T-helper 2 cell treated with Interferon-gamma antibody and Interleukin-4, amounts not matched to agents 5 μg/mL and 100 μg/mL, for 36 hours (primary cell): ENCODE data around the gene TCTN3.
"Not testable (repeated sequence)": the region's sequence is repeated elsewhere in the genome, so short reads cannot be mapped to it uniquely, and the experiment has no call there.

Experiments used
- DNase-seq: peaks from one replicate; pipeline ENCODE4 v3.0.0; 2021; ENCODE audit warnings: low spot score
- H3K27ac Mint-ChIP-seq: one replicate; pipeline ENCODE4 v1.8.0; 2021; ENCODE audit warnings: mild to moderate bottlenecking, mixed read lengths
- H3K27me3 Mint-ChIP-seq: one replicate; pipeline ENCODE4 v1.8.0; 2021; ENCODE audit warnings: low read depth, mixed read lengths
- H3K36me3 Mint-ChIP-seq: one replicate; pipeline ENCODE4 v1.8.0; 2021; ENCODE audit warnings: low read depth, mixed read lengths
- H3K4me1 Mint-ChIP-seq: one replicate; pipeline ENCODE4 v1.8.0; 2021; ENCODE audit warnings: low read depth, mixed read lengths
- H3K4me3 Mint-ChIP-seq: one replicate; pipeline ENCODE4 v1.8.0; 2022; ENCODE audit warnings: mild to moderate bottlenecking, moderate library complexity, mixed read lengths
- H3K9me3 Mint-ChIP-seq: one replicate; pipeline ENCODE4 v1.8.0; 2021; ENCODE audit warnings: mixed read lengths

Gene TCTN3

DNA sequence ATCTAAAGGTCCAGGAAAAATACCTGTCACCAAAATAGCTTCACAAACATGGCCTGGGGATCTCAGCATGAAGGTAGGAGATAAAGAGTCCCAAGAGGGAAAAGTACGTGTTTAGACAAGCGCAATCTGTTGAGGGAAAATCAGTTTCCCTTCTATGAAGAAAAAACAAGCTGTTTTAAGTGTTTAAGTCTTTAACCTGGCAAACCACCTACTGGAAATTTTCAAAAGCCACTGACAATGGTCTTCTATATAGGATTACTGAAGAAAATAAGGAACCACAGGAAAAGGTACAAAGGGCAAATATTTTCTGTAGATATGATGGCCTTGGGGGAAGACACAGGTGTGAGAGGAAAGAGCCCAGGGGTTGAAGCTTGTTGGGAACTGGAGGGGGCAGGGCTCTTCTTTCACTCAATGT is 58.4 kb downstream of the TCTN3 start:
- peaks cover 49% of the 10 kb centered on the region for H3K36me3 Mint-ChIP-seq
- no peaks in the 10 kb centered on the region for H3K4me1 Mint-ChIP-seq
- DNase-seq: no peak
- H3K27ac Mint-ChIP-seq: no peak overlapping the region
- H3K4me3 Mint-ChIP-seq: no peak overlapping the region
- H3K27me3 Mint-ChIP-seq: no peaks in the 10 kb centered on the region
- H3K9me3 Mint-ChIP-seq: no peaks in the 10 kb centered on the region

DNA sequence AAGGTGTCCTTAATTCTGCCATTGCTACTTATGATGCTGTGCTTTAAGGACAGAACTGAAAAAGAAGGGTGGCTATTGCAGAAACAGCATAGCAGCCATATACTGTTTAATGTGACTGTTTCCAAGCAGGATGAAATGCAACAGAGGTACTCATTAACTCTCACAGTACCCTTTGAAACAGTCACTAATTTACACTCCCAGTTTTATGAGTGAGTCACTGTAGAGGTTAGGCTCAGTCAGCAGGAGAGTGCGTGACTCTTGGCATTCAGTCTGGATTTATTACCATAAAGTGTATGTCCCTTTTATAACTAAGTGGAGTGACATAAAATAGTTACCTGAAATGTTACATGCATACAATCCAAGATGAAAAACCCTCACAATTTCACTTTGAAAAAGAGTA is 64.9 kb downstream of the TCTN3 start:
- DNase-seq: no peak
- H3K4me1 Mint-ChIP-seq: no peaks in the 10 kb centered on the region
- H3K27me3 Mint-ChIP-seq: no peaks in the 10 kb centered on the region
- no peak overlapping the region for H3K27ac Mint-ChIP-seq
- H3K36me3 Mint-ChIP-seq: peaks cover 46% of the 10 kb centered on the region
- no peak overlapping the region for H3K4me3 Mint-ChIP-seq
- no peaks in the 10 kb centered on the region for H3K9me3 Mint-ChIP-seq

DNA sequence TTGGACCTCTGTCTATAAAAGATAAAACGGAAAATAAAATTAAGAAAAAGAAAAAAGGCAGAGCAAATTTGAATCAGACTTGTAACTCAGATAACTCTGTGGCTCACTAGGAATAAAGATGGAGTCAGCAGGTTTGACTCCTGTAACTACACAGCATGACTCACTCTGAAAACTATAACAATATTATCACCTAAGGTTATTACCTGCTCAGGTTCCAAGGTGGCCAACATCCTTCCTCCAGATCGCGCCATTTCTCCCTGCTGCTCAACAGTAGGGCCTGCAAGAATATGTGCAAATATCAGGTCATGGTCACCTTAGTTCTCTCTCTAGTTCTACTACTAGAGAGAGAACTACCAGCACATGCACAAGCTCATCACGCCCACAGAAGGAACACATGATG is 67.2 kb downstream of the TCTN3 start:
- Mint-ChIP-seq H3K4me3 (no peak overlapping the region), H3K9me3 (no peaks in the 10 kb centered on the region), H3K36me3 (peaks cover 38% of the 10 kb centered on the region), H3K4me1 (no peaks in the 10 kb centered on the region), H3K27me3 (no peaks in the 10 kb centered on the region), H3K27ac (no peak overlapping the region)
- DNase-seq: no peak

DNA sequence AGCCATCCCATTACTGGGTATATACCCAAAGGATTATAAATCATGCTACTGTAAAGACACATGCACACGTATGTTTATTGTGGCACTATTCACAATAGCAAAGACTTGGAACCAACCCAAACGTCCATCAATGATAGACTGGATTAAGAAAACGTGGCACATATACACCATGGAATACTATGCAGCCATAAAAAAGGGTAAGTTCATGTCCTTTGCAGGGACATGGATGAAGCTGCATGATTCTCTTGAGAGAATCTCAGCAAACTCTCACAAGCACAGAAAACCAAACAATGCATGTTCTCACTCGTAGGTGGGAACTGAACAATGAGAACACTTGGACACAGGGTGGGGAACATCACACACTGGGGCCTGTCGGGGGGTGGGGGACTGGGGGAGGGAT is 73.3 kb downstream of the TCTN3 start:
- H3K27ac Mint-ChIP-seq, H3K27me3 Mint-ChIP-seq, DNase-seq, H3K4me3 Mint-ChIP-seq, H3K4me1 Mint-ChIP-seq, H3K9me3 Mint-ChIP-seq: not testable (repeated sequence)
- H3K36me3 Mint-ChIP-seq: peaks cover 52% of the 10 kb centered on the region

DNA sequence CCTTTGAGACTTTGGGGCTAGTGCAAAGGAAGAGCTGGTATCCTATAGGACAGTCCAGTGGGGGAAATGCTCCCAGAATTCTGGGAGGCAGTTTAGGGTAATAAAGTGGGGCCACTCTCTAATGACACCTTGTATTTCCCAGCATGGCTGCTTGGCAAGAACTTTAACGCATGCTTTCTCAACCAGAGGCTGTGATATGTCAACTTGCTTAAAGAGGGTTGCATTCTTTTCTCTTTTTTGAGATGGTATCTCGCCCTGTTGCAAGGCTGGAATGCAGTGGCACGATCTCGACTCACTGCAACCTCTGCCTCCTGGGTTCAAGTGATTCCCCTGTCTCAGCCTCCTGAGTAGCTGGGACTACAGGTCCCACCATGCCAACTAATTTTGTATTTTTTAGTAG is 75.6 kb downstream of the TCTN3 start:
- no peak overlapping the region for H3K27ac Mint-ChIP-seq
- no peaks in the 10 kb centered on the region for H3K27me3 Mint-ChIP-seq
- DNase-seq: no peak
- H3K4me1 Mint-ChIP-seq: no peaks in the 10 kb centered on the region
- H3K9me3 Mint-ChIP-seq: no peaks in the 10 kb centered on the region
- H3K36me3 Mint-ChIP-seq: peaks cover 63% of the 10 kb centered on the region
- no peak overlapping the region for H3K4me3 Mint-ChIP-seq

DNA sequence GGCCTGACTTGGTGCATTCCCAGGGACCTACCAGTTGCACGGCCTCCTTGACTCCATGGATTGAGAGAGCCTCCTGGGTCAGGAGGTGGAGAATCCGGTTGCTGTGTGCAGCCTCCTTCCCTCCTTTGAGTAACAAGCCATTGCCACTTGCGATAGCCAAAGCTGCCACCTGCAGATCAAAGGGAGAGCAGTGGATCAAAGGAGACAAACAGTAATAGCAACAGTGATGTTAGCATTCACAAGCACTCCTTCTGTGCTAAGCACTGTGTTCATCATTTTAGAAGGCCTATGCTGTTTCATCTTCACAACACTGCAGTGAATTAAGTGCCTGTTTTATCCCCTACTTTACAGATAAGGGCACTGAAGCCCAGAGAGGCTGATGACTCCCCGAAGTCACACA is 77.3 kb downstream of the TCTN3 start:
- Mint-ChIP-seq H3K27me3 (no peaks in the 10 kb centered on the region), H3K4me1 (no peaks in the 10 kb centered on the region), H3K4me3 (no peak overlapping the region), H3K9me3 (no peaks in the 10 kb centered on the region), H3K36me3 (peaks cover 65% of the 10 kb centered on the region), H3K27ac (no peak overlapping the region)
- no peak for DNase-seq
